Fibroblast of mammary gland (primary cell): ENCODE measurements around the gene SERPINE3.

Experiments
- DNase-seq: peaks from one replicate; pipeline ENCODE4 v3.0.0-alpha.2; 2010; ENCODE audit warnings: low read depth
- H3K4me3 ChIP-seq: 2 replicates; pipeline ENCODE4 v1.5.1; 2011; ENCODE audit warnings: low read depth, mild to moderate bottlenecking, low read length, moderate library complexity; ENCODE audit not compliant: control insufficient read depth
- TF ChIP-seq, protein P1 (sequence below): conservative IDR thresholded peaks from 2 replicates; pipeline ENCODE4 v1.5.1; 2011; ENCODE audit warnings: low read depth, low read length, inconsistent platforms; ENCODE audit not compliant: control insufficient read depth, insufficient read depth

The SERPINE3 gene

DNA sequence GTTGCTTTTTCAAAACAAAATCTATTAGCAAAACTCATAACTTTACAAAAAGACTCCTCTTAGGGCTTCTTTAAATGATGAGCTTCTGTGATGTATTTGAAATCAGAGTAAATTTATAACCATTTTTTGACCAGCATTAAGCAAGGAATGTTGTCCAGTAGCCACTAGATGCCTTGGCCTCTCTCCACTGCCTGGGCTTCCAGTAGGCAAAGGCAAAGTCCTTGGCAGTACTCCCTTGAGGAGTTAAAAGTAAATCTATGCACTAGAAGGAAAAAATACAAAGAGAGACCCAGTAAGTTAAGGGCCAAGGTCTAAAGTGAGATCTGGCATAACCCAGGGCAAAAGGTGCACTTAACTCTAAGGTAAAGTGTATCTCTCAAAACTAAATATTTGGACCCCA is 9.5 kb downstream of the SERPINE3 start:
- TF ChIP-seq, protein P1, sequence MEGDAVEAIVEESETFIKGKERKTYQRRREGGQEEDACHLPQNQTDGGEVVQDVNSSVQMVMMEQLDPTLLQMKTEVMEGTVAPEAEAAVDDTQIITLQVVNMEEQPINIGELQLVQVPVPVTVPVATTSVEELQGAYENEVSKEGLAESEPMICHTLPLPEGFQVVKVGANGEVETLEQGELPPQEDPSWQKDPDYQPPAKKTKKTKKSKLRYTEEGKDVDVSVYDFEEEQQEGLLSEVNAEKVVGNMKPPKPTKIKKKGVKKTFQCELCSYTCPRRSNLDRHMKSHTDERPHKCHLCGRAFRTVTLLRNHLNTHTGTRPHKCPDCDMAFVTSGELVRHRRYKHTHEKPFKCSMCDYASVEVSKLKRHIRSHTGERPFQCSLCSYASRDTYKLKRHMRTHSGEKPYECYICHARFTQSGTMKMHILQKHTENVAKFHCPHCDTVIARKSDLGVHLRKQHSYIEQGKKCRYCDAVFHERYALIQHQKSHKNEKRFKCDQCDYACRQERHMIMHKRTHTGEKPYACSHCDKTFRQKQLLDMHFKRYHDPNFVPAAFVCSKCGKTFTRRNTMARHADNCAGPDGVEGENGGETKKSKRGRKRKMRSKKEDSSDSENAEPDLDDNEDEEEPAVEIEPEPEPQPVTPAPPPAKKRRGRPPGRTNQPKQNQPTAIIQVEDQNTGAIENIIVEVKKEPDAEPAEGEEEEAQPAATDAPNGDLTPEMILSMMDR = no peak
- DNase-seq = no peak

DNA sequence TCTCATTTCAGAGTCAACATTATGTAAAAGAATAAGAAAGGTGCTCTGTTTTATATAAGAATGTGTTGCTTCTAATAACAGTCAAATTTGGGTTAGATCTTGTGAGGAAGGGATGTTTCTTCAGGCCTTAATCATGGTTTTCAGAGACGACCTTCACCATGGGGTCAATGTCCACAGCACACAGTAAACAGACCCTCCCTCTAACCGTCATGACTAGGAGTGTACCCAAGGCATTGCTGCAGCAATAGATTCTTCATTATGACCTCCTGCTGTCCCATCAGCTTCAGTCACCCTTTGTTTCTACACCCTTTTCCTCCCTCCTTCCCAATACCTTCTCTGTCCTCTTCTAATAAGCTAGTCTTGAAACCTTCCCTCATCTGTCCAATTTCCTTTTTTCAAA is 15.7 kb downstream of the SERPINE3 start:
- TF ChIP-seq, protein P1 = no peak
- no peak overlapping the region for H3K4me3 ChIP-seq
- DNase-seq = no peak

More for the DNA sequence above, 9.5 kb downstream of the SERPINE3 start:
- H3K4me3 ChIP-seq = no peak overlapping the region

DNA sequence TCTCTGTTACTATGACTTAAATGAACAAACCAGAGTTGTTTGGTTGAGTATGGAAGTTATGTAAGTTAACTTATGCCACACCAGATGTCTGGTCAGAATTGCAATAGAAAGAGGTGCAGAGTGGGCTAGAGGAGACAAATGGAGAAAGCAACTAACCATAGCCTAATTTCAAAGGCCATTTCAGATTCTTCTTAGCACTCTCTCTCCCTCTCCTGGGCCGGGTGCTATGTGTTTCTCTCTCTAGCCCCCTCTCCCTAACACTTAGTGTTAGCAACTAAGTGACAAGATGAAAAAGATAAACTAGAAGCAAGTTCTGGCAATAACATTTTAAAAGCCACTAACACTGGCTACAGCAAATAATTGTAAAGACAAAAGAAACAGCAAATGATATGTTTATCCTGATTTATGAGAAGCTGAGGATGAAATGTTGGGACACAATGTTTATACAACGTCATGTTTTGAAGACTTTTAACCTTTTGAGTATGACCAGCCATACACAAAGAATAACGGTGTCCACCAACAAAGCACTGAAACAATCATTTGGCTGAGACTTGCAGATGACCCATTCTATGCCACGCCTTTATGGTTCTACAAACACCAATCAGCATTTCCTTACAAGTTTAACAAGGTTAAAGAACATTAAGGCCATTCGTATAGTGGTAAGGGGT is 18.6 kb downstream of the SERPINE3 start:
- TF ChIP-seq, protein P1 = no peak
- no peak for DNase-seq
- no peak overlapping the region for H3K4me3 ChIP-seq

DNA sequence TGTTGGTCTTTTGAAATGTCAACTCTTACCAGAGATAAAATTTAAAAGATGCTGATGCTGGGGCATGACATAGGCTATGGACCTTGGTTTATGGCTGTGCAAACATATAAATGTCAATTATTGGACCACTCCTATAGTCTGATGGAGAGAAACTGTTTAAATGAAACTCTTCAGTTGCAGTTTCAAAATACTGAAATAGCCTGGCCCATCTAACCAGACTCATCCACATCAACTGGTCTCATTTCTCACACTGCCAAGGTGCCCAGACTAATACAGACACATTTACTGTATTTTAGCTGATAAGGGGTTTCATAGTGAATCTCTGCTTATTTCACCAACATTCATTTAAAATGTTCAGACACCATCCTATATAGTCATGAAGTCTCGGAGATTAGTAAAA is 19.9 kb downstream of the SERPINE3 start:
- no peak overlapping the region for H3K4me3 ChIP-seq
- no peak for DNase-seq
- TF ChIP-seq, protein P1 = no peak

DNA sequence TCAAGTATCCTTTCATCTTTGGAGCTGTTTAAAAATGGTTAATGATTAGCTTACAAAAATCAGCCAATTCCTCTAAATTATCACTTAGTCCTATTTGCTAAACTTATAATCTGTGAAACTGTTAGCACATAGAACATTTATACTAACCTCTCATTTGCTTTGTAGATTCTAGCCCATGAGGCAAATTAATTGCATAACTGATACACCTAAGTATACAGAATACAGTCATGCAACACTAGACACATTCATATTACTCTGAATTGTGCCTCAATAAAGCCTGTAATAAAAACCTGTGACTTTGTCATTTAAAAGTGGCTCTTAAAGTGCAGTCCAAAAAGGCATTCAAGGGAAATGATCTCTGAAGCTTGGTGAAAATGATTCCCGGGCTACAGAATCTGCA is 21.0 kb downstream of the SERPINE3 start:
- DNase-seq = no peak
- TF ChIP-seq, protein P1 = no peak
- H3K4me3 ChIP-seq = no peak overlapping the region

DNA sequence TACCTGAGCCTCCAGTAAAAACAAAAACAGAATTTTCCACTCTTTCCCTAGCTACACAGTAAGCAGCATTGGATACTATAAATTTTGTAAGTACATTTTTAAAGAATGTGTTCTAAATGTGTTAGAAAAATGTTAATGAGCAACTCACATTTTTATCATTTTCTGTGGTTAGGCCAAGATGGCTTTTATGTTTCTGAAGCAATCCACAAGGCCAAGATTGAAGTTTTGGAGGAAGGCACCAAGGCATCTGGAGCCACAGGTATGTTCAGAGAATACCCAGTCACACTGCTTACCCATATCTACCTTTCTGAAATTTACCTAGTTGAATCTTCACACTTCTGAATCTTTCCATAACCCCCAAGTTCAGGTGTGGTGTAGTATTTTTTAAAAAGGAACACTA is 21.6 kb downstream of the SERPINE3 start:
- no peak overlapping the region for H3K4me3 ChIP-seq
- DNase-seq = no peak
- TF ChIP-seq, protein P1 = no peak

DNA sequence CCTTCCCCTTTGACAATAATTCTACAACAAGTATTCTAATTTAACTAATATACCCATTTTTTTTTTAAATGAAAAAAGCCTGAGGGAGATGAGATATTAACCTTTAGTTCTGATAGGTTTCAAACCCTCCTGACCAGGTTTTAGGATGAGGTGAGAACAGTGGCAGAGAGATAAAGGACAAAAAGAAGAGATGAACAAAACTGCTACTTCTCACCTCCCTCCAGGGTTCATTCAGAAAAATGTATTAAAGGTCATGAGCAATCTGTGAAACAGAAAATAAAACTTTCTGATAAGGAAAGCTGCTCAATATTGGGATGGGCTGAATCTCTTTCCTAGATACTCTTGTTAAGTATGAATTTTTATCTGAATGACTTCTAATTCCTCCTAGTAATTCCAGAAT is 24.1 kb downstream of the SERPINE3 start:
- H3K4me3 ChIP-seq = no peak overlapping the region
- TF ChIP-seq, protein P1 = no peak
- DNase-seq = no peak
